HCT116 (cell line): ENCODE data around the gene PERCC1. TPM values are rescaled to one million over a fixed set of nuclear protein-coding genes. Genes with fewer than 3 reads are reported as not detected.

Experiments
- ATAC-seq: fragments of 200-7000 bp; cut with Tn5 transposase; 2 replicates; pipeline ENCODE4 v1.9.1; 2020; ENCODE audit warnings: mild to moderate bottlenecking, moderate library complexity
- BruUV-seq: library from RNA; stranded (reverse); fragments of 400-500 nt; replicated peaks from 2 replicates; lab custom pipeline; 2021; lab: Mats Ljungman, UMichigan
- CTCF ChIA-PET: fragments of 300-600 bp; sonication (Branson Sonifier 250); formaldehyde crosslinking; loops from one replicate; lab custom pipeline; 2021; ENCODE audit warnings: antibody characterized with exemption; lab: Charles Lee
- POLR2A ChIA-PET: fragments of 300-600, 350-600 bp; sonication (Branson Sonifier 250); formaldehyde crosslinking; loops from one replicate; lab custom pipeline; 2021; ENCODE audit warnings: antibody characterized with exemption; lab: Charles Lee
- RAD21 ChIA-PET, 2 experiments: fragments of 300-600 bp; sonication (Branson Sonifier 250); formaldehyde crosslinking; loops; one replicate each; lab custom pipeline; 2023; ENCODE audit warnings: low total read pairs in 2 of 2; ENCODE audit not compliant: uncharacterized antibody in 2 of 2, unreplicated experiment in 2 of 2, low non-redundant PET in 1 of 2; lab: Charles Lee
- DNase-seq: peaks from one replicate; pipeline ENCODE4 v3.0.0-alpha.2; 2010; ENCODE audit warnings: low read depth, low spot score
- H2AFZ ChIP-seq: fragments of 200-600 bp; shearing (Covaris generic), sonication (generic); 2 replicates; pipeline ENCODE4 v1.6.1; 2017; ENCODE audit warnings: low read depth, mixed run types, mixed read lengths, antibody characterized with exemption, low read length; ENCODE audit not compliant: poor library complexity, severe bottlenecking
- H3K27ac ChIP-seq: 2 replicates; pipeline ENCODE4 v1.5.1; 2012; ENCODE audit warnings: low read depth, low read length
- H3K27me3 ChIP-seq: fragments of 200-600 bp; sonication (generic); 2 replicates; pipeline ENCODE4 v1.6.1; 2016; ENCODE audit warnings: mixed run types, low read length, mixed read lengths; ENCODE audit not compliant: insufficient read depth
- H3K36me3 ChIP-seq, 2 experiments: fragments of 200-500 bp in 1 of 2; fragments of 200-600 bp in 1 of 2; sonication (Bioruptor generic) in 1 of 2; sonication (generic) in 1 of 2; 2 replicates each; pipeline versions ENCODE4 v1.5.1 to v1.6.1; 2014 to 2016; ENCODE audit warnings: low read length in 2 of 2, inconsistent platforms in 1 of 2, mixed read lengths in 1 of 2, mixed run types in 1 of 2; ENCODE audit not compliant: insufficient read depth in 2 of 2, control insufficient read depth in 1 of 2
- H3K4me1 ChIP-seq, 2 experiments: fragments of 200-600 bp in 1 of 2; sonication (generic) in 1 of 2; 2 replicates each; pipeline versions ENCODE4 v1.5.1 to v1.6.1; 2012 to 2017; ENCODE audit warnings: low read length in 2 of 2, inconsistent platforms in 1 of 2, mild to moderate bottlenecking in 1 of 2, mixed read lengths in 1 of 2, mixed run types in 1 of 2, moderate library complexity in 1 of 2; ENCODE audit not compliant: insufficient read depth in 2 of 2, control insufficient read depth in 1 of 2
- H3K4me2 ChIP-seq: fragments of 200-600 bp; sonication (generic); 2 replicates; pipeline ENCODE4 v1.6.1; 2017; ENCODE audit warnings: mixed run types, low read length, mixed read lengths
- H3K4me3 ChIP-seq, 2 experiments: fragments of 200-600 bp in 1 of 2; sonication (generic) in 1 of 2; replicated peaks in 1 of 2; 2 replicates each; pipeline ENCODE4 v1.5.1; 2011 to 2016; ENCODE audit warnings: low read length in 2 of 2, control low read depth in 1 of 2, low read depth in 1 of 2, mild to moderate bottlenecking in 1 of 2, mixed read lengths in 1 of 2, mixed run types in 1 of 2
- H3K79me2 ChIP-seq: fragments of 200-600 bp; sonication (generic); 2 replicates; pipeline ENCODE4 v1.6.1; 2017; ENCODE audit warnings: mild to moderate bottlenecking, mixed run types, low read length, moderate library complexity, mixed read lengths; ENCODE audit not compliant: insufficient read depth
- H3K9ac ChIP-seq: fragments of 200-600 bp; sonication (generic); 2 replicates; pipeline ENCODE4 v1.6.1; 2016; ENCODE audit warnings: low read length, mixed read lengths
- H3K9me2 ChIP-seq: fragments of 200-600 bp; sonication (generic), shearing (Covaris generic); 2 replicates; pipeline ENCODE4 v1.6.1; 2017; ENCODE audit warnings: mixed run types, mild to moderate bottlenecking, moderate library complexity; ENCODE audit not compliant: insufficient read depth
- H3K9me3 ChIP-seq, 2 experiments: fragments of 200-500 bp in 1 of 2; fragments of 200-600 bp in 1 of 2; sonication (Bioruptor generic) in 1 of 2; sonication (generic) in 1 of 2; 2 replicates each; pipeline ENCODE4 v1.6.1; 2014 to 2017; ENCODE audit warnings: low read length in 2 of 2, mixed read lengths in 2 of 2, inconsistent platforms in 1 of 2, low read depth in 1 of 2, mild to moderate bottlenecking in 1 of 2, mixed run types in 1 of 2, moderate library complexity in 1 of 2; ENCODE audit not compliant: control insufficient read depth in 1 of 2, insufficient read depth in 1 of 2
- H4K20me1 ChIP-seq: fragments of 200-600 bp; sonication (generic), shearing (Covaris generic); 2 replicates; pipeline ENCODE4 v1.6.1; 2017; ENCODE audit warnings: mixed run types, mild to moderate bottlenecking, moderate library complexity; ENCODE audit not compliant: insufficient read depth
- ATF3 ChIP-seq: IDR thresholded peaks from 2 replicates; pipeline ENCODE4 v1.6.1; 2012
- CBX3 ChIP-seq: IDR thresholded peaks from 2 replicates; pipeline ENCODE4 v1.6.1; 2012; ENCODE audit warnings: low read depth
- CTCF ChIP-seq, 3 experiments: fragments of 200-600 bp in 1 of 3; sonication (generic) in 1 of 3; IDR thresholded peaks in 2 of 3; conservative IDR thresholded peaks in 1 of 3; 2 replicates each; pipeline ENCODE4 v1.5.1; 2012 to 2017; ENCODE audit warnings: low read depth in 2 of 3, low read length in 2 of 3, antibody characterized with exemption in 1 of 3, borderline replicate concordance in 1 of 3, control low read depth in 1 of 3, mild to moderate bottlenecking in 1 of 3, mixed read lengths in 1 of 3, mixed run types in 1 of 3, moderate library complexity in 1 of 3; ENCODE audit not compliant: insufficient read depth in 1 of 3
- EGR1 ChIP-seq: IDR thresholded peaks from 2 replicates; pipeline ENCODE4 v1.6.1; 2012; ENCODE audit warnings: low read depth
- ELF1 ChIP-seq: IDR thresholded peaks from 2 replicates; pipeline ENCODE4 v1.6.1; 2012; ENCODE audit warnings: low read depth, borderline replicate concordance
- EZH2 ChIP-seq: fragments of 200-600 bp; sonication (generic); IDR thresholded peaks from 2 replicates; pipeline ENCODE4 v1.6.1; 2017; ENCODE audit warnings: antibody characterized with exemption, mixed run types
- FOSL1 ChIP-seq: IDR thresholded peaks from 2 replicates; pipeline ENCODE4 v1.6.1; 2012; ENCODE audit warnings: low read depth
- JUND ChIP-seq: IDR thresholded peaks from 2 replicates; pipeline ENCODE4 v1.6.1; 2012
- MAX ChIP-seq: IDR thresholded peaks from 2 replicates; pipeline ENCODE4 v1.6.1; 2012
- POLR2AphosphoS5 ChIP-seq: IDR thresholded peaks from 2 replicates; pipeline ENCODE4 v1.6.1; 2011; ENCODE audit warnings: mild to moderate bottlenecking, low read depth, low read length, moderate library complexity
- REST ChIP-seq: IDR thresholded peaks from 2 replicates; pipeline ENCODE4 v1.6.1; 2012; ENCODE audit warnings: low read depth
- SP1 ChIP-seq: IDR thresholded peaks from 2 replicates; pipeline ENCODE4 v1.6.1; 2012; ENCODE audit warnings: low read depth
- SRF ChIP-seq: IDR thresholded peaks from 2 replicates; pipeline ENCODE4 v1.6.1; 2012; ENCODE audit warnings: low read depth
- ZFX ChIP-seq: fragments of 450-650 bp; IDR thresholded peaks from 2 replicates; pipeline ENCODE4 v1.6.1; 2017
- ZNF274 ChIP-seq: fragments of 200-500 bp; sonication (Bioruptor generic); IDR thresholded peaks from 2 replicates; pipeline ENCODE4 v1.6.1; 2014; ENCODE audit warnings: mild to moderate bottlenecking, low read depth, low read length, inconsistent platforms
- intact Hi-C: fragments of 100-400 bp; cut with micrococcal nuclease; formaldehyde crosslinking; loops from 2 replicates; pipeline ENCODE4 v1.10.0; 2022
- total RNA-seq: library from RNA; stranded (reverse); gene quantifications from one replicate; pipeline ENCODE4 v1.2.1, GENCODE V29; 2021; ENCODE audit not compliant: unreplicated experiment

Gene PERCC1
- total RNA-seq, 1 experiment from 2014 or later = not detected

GRCh38 chr16:1385232-1385631 is 45.6 kb upstream of the PERCC1 start:
- TF ChIP-seq JUND = no peak
- TF ChIP-seq CBX3 = no peak
- Histone ChIP-seq H3K4me2 (no peak overlapping the region), H4K20me1 (no peaks in the 10 kb centered on the region), H3K9ac (no peak overlapping the region), H3K79me2 (no peaks in the 10 kb centered on the region), H3K4me3 (no peak overlapping the region), H3K27me3 (no peaks in the 10 kb centered on the region), H2AFZ (no peak overlapping the region), H3K27ac (no peak overlapping the region), H3K4me1 (peaks cover 2% of the 10 kb centered on the region in 2 experiments; a peak in 3 of 4 replicates), H3K9me2 (no peaks in the 10 kb centered on the region), H3K36me3 (no peaks in the 10 kb centered on the region; a peak in 1 of 4 replicates), H3K9me3 (no peaks in the 10 kb centered on the region)
- ATAC-seq = no peak
- no TSS peak for BruUV-seq
- ChIA-PET POLR2A (no interaction called here), RAD21 (no interaction called here), CTCF (no interaction called here)
- intact Hi-C loops = no loop called here
- no peak for DNase-seq

- Histone ChIP-seq H2AFZ (no peak overlapping the region), H3K27ac (no peak overlapping the region), H3K9me3 (no peaks in the 10 kb centered on the region), H3K9ac (no peak overlapping the region), H3K79me2 (no peaks in the 10 kb centered on the region), H3K4me3 (no peak overlapping the region), H3K9me2 (no peaks in the 10 kb centered on the region), H3K4me1 (no peaks in the 10 kb centered on the region), H3K36me3 (no peaks in the 10 kb centered on the region; a peak in 1 of 4 replicates), H4K20me1 (no peaks in the 10 kb centered on the region), H3K4me2 (no peak overlapping the region), H3K27me3 (no peaks in the 10 kb centered on the region)
- ChIA-PET POLR2A (no interaction called here), CTCF (no interaction called here), RAD21 (no interaction called here)
- no peak for ATAC-seq
- no peak for DNase-seq
- no TSS peak for BruUV-seq
- TF ChIP-seq EGR1 = no peak
- TF ChIP-seq SP1 = no peak
- no peak for TF ChIP-seq ELF1
- no peak for TF ChIP-seq EZH2
- no peak for TF ChIP-seq MAX
- TF ChIP-seq POLR2AphosphoS5 = no peak
- TF ChIP-seq FOSL1 = no peak
- TF ChIP-seq REST = no peak
- no peak for TF ChIP-seq ATF3
- no peak for TF ChIP-seq ZNF274
- TF ChIP-seq SRF = no peak
- TF ChIP-seq CTCF (IDR thresholded peaks at IDR 0.05 in 2 of 3, conservative IDR thresholded peaks at IDR 0.05 in 1 of 3; ENCODE audit: borderline replicate concordance in 1 of 3, insufficient read depth in 1 of 3, low read depth in 2 of 3, low read length in 2 of 3) = no peak
- TF ChIP-seq ZFX = no peak
- intact Hi-C loops = no loop called here
These were observed 43.5 kb upstream of the PERCC1 start for GRCh38 chr16:1387331-1387730.
